ENCODE results near the gene CUL5. TPM values are rescaled to one million over a fixed set of nuclear protein-coding genes. Genes with fewer than 3 reads are reported as not detected.

The CUL5 gene
- total RNA-seq, 4 donors from 2014 or later = 40.6 to 83.5 (median 66.5) TPM

DNA sequence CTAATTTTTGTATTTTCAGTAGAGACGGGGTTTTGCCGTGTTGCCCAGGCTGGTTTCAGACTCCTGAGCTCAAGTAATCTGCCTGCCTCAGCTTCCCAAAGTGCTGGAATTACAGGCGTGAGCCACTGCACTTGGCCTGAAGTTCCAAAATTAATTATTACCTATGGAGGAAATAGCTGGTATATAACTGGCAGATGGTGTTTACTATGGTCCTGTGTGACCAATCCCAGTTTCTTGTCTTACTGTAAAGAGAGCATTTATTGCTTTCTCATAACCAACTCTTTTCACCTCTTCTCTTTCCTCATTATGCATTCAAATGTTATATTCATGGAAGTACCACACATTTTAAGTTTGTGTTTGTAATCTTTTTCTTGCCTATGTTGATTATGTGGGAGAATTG lies 88.5 kb downstream of the CUL5 start:
- DNase-seq = no peak
- no peaks in the 10 kb centered on the region for H3K27me3 ChIP-seq
- no peak for ATAC-seq
- intact Hi-C loops (cut with DNase I; ENCODE audit: low total_unique reads) = no loop called here
- in situ Hi-C loops (cut with MboI; ENCODE audit: low sequenced_read_pairs in 4 of 4) = no loop called here
- H3K36me3 ChIP-seq = peaks cover 0 to 69% of the 10 kb centered on the region in 2 donors
- H3K4me1 ChIP-seq = peaks cover 0 to 3% of the 10 kb centered on the region in 2 donors
- no peaks in the 10 kb centered on the region for H3K9me3 ChIP-seq
- no peak for TF ChIP-seq POLR2A (IDR thresholded peaks at IDR 0.05)
- TF ChIP-seq, protein P1, sequence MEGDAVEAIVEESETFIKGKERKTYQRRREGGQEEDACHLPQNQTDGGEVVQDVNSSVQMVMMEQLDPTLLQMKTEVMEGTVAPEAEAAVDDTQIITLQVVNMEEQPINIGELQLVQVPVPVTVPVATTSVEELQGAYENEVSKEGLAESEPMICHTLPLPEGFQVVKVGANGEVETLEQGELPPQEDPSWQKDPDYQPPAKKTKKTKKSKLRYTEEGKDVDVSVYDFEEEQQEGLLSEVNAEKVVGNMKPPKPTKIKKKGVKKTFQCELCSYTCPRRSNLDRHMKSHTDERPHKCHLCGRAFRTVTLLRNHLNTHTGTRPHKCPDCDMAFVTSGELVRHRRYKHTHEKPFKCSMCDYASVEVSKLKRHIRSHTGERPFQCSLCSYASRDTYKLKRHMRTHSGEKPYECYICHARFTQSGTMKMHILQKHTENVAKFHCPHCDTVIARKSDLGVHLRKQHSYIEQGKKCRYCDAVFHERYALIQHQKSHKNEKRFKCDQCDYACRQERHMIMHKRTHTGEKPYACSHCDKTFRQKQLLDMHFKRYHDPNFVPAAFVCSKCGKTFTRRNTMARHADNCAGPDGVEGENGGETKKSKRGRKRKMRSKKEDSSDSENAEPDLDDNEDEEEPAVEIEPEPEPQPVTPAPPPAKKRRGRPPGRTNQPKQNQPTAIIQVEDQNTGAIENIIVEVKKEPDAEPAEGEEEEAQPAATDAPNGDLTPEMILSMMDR (IDR thresholded peaks at IDR 0.05 in 4 of 5, conservative IDR thresholded peaks at IDR 0.05 in 1 of 5) = no peak
- no peak overlapping the region for H3K4me3 ChIP-seq
- H3K27ac ChIP-seq = no peak overlapping the region

DNA sequence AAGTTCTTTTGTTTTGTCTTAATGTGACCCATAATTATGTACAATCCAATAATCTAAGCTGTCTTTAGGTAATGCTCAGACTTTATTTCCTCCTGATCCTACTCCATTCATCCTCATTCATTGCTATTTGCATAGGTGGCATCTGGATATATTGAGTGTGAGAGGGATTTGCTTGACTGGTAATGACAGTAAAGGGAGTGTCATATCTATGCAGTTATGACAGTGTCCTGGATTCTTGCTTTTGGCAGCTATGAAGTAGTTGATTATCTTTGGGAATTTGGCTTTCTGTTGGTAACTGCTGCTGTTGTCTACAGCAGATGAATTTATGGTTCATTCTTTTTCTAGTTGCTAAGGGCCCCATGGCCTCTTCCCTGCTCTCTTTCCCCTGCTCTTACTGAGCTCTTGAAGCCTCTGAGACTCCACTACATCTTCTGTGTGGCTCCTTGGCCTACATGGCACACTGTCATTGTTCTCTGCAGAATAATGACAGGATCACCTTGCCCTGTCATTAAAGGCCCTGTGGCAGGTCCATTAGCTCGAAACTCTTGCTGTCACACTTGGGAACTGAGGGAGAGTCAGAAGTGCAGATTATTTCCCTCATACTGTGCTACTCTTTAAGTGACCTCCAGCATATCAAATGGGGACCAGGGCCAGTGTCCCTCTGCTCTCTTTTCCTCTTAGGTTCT lies 92.5 kb downstream of the CUL5 start:
- Histone ChIP-seq H3K9me3 (no peaks in the 10 kb centered on the region), H3K36me3 (peaks cover 0 to 75% of the 10 kb centered on the region in 2 donors), H3K27me3 (no peaks in the 10 kb centered on the region), H3K4me1 (no peaks in the 10 kb centered on the region), H3K27ac (no peak overlapping the region), H3K4me3 (no peak overlapping the region)
- intact Hi-C loops (cut with DNase I; ENCODE audit: low total_unique reads) = no loop called here
- in situ Hi-C loops (cut with MboI; ENCODE audit: low sequenced_read_pairs in 4 of 4) = no loop called here
- ATAC-seq (no peak), DNase-seq (no peak)
- TF ChIP-seq, protein P1 (IDR thresholded peaks at IDR 0.05 in 4 of 5, conservative IDR thresholded peaks at IDR 0.05 in 1 of 5) = no peak
- TF ChIP-seq POLR2A (IDR thresholded peaks at IDR 0.05) = no peak

GRCh38 chr11:108111126-108111525 lies 102.4 kb downstream of the CUL5 start:
- TF ChIP-seq POLR2A (IDR thresholded peaks at IDR 0.05) = no peak
- TF ChIP-seq, protein P1 (IDR thresholded peaks at IDR 0.05 in 4 of 5, conservative IDR thresholded peaks at IDR 0.05 in 1 of 5) = no peak
- Histone ChIP-seq H3K27me3 (no peaks in the 10 kb centered on the region), H3K4me1 (peaks cover 12 to 29% of the 10 kb centered on the region in 2 donors), H3K4me3 (no peak overlapping the region), H3K36me3 (no peaks in the 10 kb centered on the region), H3K9me3 (no peaks in the 10 kb centered on the region), H3K27ac (peak overlapping the region in 2 of 4 donors; percentile 89 to 92)
- DNase-seq (no peak), ATAC-seq (no peak)
- intact Hi-C loops (cut with DNase I; ENCODE audit: low total_unique reads) = loop anchor here (10.0 kb wide), 1 partner anchor 546 kb away; the partner anchor contains the start of gene ALKBH8
- in situ Hi-C loops (cut with MboI; ENCODE audit: low sequenced_read_pairs in 4 of 4) = no loop called here

DNA sequence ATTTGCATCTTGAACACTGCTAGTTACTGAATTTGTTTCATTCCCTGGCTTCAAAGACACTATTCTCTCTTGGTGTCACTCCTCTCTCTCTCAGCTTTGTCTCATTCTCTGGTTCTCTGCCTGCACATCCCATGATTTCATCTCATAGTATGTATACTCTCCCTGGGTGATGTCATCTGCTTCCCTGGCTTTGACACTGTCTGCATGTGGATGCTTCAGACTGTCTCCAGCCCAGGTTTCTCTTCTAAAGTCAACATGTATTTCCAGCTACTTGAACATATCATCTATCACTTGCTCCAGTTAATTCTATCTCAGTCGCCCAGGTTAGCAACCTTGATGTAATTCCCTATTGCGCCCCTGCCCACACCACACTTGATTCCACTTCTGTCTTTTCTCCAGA lies 103.4 kb downstream of the CUL5 start:
- no peaks in the 10 kb centered on the region for H3K9me3 ChIP-seq
- H3K27me3 ChIP-seq = no peaks in the 10 kb centered on the region
- peaks cover 17 to 37% of the 10 kb centered on the region in 2 donors for H3K4me1 ChIP-seq
- H3K36me3 ChIP-seq = no peaks in the 10 kb centered on the region
- TF ChIP-seq, protein P1 (IDR thresholded peaks at IDR 0.05 in 4 of 5, conservative IDR thresholded peaks at IDR 0.05 in 1 of 5) = no peak
- TF ChIP-seq POLR2A (IDR thresholded peaks at IDR 0.05) = no peak
- DNase-seq (peak; percentile 60 to 63), ATAC-seq (peak; percentile 68 to 72)
- H3K27ac ChIP-seq = peak overlapping the region in 2 of 4 donors; percentile 89 to 92
- intact Hi-C loops (cut with DNase I; ENCODE audit: low total_unique reads) = loop anchor here (10.0 kb wide), 1 partner anchor 547 kb away; the partner anchor contains the start of gene ALKBH8
- in situ Hi-C loops (cut with MboI; ENCODE audit: low sequenced_read_pairs in 4 of 4) = no loop called here
- H3K4me3 ChIP-seq = no peak overlapping the region

Measured in gastrocnemius medialis (tissue), 4 donors.